Measurements from ENCODE around the gene TNFSF15. TPM values are rescaled to one million over a fixed set of nuclear protein-coding genes. Genes with fewer than 3 reads are reported as not detected.

The TNFSF15 gene
- total and polyA plus RNA-seq, 2 experiments from 2014 or later, result 0.06 to 0.07 TPM

GRCh38 chr9:114759512-114760341 lies 46.1 kb downstream of the TNFSF15 start (continued):
- TF ChIP-seq, protein P1, sequence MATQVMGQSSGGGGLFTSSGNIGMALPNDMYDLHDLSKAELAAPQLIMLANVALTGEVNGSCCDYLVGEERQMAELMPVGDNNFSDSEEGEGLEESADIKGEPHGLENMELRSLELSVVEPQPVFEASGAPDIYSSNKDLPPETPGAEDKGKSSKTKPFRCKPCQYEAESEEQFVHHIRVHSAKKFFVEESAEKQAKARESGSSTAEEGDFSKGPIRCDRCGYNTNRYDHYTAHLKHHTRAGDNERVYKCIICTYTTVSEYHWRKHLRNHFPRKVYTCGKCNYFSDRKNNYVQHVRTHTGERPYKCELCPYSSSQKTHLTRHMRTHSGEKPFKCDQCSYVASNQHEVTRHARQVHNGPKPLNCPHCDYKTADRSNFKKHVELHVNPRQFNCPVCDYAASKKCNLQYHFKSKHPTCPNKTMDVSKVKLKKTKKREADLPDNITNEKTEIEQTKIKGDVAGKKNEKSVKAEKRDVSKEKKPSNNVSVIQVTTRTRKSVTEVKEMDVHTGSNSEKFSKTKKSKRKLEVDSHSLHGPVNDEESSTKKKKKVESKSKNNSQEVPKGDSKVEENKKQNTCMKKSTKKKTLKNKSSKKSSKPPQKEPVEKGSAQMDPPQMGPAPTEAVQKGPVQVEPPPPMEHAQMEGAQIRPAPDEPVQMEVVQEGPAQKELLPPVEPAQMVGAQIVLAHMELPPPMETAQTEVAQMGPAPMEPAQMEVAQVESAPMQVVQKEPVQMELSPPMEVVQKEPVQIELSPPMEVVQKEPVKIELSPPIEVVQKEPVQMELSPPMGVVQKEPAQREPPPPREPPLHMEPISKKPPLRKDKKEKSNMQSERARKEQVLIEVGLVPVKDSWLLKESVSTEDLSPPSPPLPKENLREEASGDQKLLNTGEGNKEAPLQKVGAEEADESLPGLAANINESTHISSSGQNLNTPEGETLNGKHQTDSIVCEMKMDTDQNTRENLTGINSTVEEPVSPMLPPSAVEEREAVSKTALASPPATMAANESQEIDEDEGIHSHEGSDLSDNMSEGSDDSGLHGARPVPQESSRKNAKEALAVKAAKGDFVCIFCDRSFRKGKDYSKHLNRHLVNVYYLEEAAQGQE (IDR thresholded peaks at IDR 0.05; ENCODE audit: unreplicated experiment), result no peak
- TF ChIP-seq EZH2 (IDR thresholded peaks at IDR 0.05; ENCODE audit: low read depth, unreplicated experiment), result no peak
- TF ChIP-seq, protein P2, sequence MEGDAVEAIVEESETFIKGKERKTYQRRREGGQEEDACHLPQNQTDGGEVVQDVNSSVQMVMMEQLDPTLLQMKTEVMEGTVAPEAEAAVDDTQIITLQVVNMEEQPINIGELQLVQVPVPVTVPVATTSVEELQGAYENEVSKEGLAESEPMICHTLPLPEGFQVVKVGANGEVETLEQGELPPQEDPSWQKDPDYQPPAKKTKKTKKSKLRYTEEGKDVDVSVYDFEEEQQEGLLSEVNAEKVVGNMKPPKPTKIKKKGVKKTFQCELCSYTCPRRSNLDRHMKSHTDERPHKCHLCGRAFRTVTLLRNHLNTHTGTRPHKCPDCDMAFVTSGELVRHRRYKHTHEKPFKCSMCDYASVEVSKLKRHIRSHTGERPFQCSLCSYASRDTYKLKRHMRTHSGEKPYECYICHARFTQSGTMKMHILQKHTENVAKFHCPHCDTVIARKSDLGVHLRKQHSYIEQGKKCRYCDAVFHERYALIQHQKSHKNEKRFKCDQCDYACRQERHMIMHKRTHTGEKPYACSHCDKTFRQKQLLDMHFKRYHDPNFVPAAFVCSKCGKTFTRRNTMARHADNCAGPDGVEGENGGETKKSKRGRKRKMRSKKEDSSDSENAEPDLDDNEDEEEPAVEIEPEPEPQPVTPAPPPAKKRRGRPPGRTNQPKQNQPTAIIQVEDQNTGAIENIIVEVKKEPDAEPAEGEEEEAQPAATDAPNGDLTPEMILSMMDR (conservative IDR thresholded peaks at IDR 0.05; ENCODE audit: low read depth in 2 of 2), result no peak

DNA sequence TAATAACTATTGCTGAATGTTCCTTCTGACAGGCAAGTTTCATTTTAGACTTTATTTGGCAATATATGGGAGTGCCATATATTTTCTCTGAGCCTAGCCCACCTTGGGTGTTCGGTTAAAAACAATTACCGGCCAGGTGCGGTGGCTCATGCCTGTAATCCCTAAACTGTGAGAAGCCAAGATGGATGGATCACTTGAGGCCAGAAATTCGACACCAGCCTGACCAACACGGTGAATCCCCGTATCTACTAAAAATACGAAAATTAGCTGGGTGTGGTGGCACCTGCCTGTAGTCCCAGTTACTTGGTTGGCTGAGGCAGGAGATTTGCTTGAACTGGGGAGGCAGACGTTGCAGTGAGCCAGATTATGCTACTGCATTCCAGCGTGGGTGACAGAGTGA lies 47.9 kb downstream of the TNFSF15 start:
- DNase-seq (ENCODE audit: low spot score) (peak; percentile 44), ATAC-seq (peak; percentile 71)
- H3K36me3 ChIP-seq (ENCODE audit: insufficient read depth), result no peaks in the 10 kb centered on the region
- H3K4me3 Mint-ChIP-seq, result no peak overlapping the region
- H4K20me1 ChIP-seq (replicated peaks; ENCODE audit: insufficient read depth), result no peaks in the 10 kb centered on the region
- H3K4me1 ChIP-seq (ENCODE audit: insufficient read depth), result no peaks in the 10 kb centered on the region
- H3K79me2 ChIP-seq (replicated peaks; ENCODE audit: insufficient read depth), result no peaks in the 10 kb centered on the region
- 0 out of 2 replicates have a peak, but pooled peaks cover 14% of the 10 kb centered on the region for H3K9me2 ChIP-seq (ENCODE audit: insufficient read depth)
- no peak overlapping the region for H3K4me3 ChIP-seq
- no peak overlapping the region for H3K27ac Mint-ChIP-seq
- H3K27ac ChIP-seq (ENCODE audit: low read depth), result no peak overlapping the region
- no peaks in the 10 kb centered on the region; the same call in 2 of the 3 replicates for H3K36me3 Mint-ChIP-seq (ENCODE audit: low read depth)
- peaks cover 2% of the 10 kb centered on the region for H3K27me3 Mint-ChIP-seq (ENCODE audit: insufficient read depth, low read depth, poor library complexity)
- H2AFZ ChIP-seq, result peak overlapping the region; percentile 49; the same call in 1 of the 2 replicates
- no peaks in the 10 kb centered on the region for H3K27me3 ChIP-seq (ENCODE audit: insufficient read depth)
- H3F3A ChIP-seq (replicated peaks; ENCODE audit: low read depth), result no peaks in the 10 kb centered on the region
- 0 out of 2 replicates have a peak overlapping the region, but pooled peaks have one; percentile 3 for H3K4me2 ChIP-seq
- H3K9me3 Mint-ChIP-seq, result no peaks in the 10 kb centered on the region
- H3K4me1 Mint-ChIP-seq, result peaks cover 3% of the 10 kb centered on the region; the same call in 1 of the 3 replicates
- TF ChIP-seq STAT1 (IDR thresholded peaks at IDR 0.05; ENCODE audit: unreplicated experiment) (no peak), ETS1 (IDR thresholded peaks at IDR 0.05) (no peak), EZH2 (IDR thresholded peaks at IDR 0.05; ENCODE audit: low read depth, unreplicated experiment) (no peak), POLR2AphosphoS5 (IDR thresholded peaks at IDR 0.05; ENCODE audit: low read depth) (no peak), NANOG (IDR thresholded peaks at IDR 0.05; ENCODE audit: borderline replicate concordance) (no peak), ZNF331 (CRISPR knock-in tag; IDR thresholded peaks at IDR 0.05; ENCODE audit: low read depth) (no peak), CREB1 (CRISPR knock-in tag; IDR thresholded peaks at IDR 0.05; ENCODE audit: low read depth) (no peak), ZNF114 (CRISPR knock-in tag; IDR thresholded peaks at IDR 0.05) (no peak), EZH2phosphoT487 (IDR thresholded peaks at IDR 0.05; ENCODE audit: unreplicated experiment) (no peak)
- TF ChIP-seq, protein P2 (conservative IDR thresholded peaks at IDR 0.05; ENCODE audit: low read depth in 2 of 2), result no peak

Measured in GM23338 (cell line).